K562 treated with DMSO at 1 percent for 4 hours (cell line): Measurements from ENCODE around the gene SPCS3. TPM values are rescaled to one million over a fixed set of nuclear protein-coding genes. Genes with fewer than 3 reads are reported as not detected.

Experiments
- total RNA-seq: library from RNA; unstranded; fragments of 300-600 nt; gene quantifications from 2 replicates; pipeline ENCODE4 v1.2.3, GENCODE V29; 2022; ENCODE audit not compliant: insufficient read depth

SPCS3 gene
- 64.6 and 69.8 TPM in 2 replicates for total RNA-seq

DNA sequence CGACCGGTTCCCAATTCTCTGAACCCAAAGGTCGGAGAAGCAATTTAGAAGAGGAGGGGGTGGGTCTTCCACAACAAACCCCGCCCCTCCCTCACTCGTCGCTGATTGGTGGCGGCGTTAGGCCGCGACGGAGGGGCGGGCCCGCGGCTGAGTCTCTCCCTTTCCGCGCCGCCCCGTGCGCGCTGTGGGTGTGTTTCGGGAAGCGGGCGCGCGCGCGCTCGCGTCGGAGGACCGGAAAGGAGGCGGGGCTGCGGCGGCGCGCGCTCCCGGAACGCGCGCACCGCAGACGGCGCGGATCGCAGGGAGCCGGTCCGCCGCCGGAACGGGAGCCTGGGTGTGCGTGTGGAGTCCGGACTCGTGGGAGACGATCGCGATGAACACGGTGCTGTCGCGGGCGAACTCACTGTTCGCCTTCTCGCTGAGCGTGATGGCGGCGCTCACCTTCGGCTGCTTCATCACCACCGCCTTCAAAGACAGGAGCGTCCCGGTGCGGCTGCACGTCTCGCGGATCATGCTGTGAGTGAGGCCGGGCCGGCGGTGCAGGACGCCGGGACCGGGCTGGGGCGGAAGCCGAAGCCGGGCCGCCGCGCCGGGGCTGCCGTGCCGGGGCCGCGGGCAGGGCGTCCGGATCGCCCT lies at the start of gene SPCS3:
Gene SPCS3 (plus strand): TSS at position 263 of the 636 bp plus-strand sequence. CDS start 111 bp downstream, at position 374.

Other genes starting within 250 kb of the SPCS3 start
- gene SPATA4, start 124.4 kb upstream of the SPCS3 start, total RNA-seq, result not detected in 2 replicates
- gene ASB5, start 50.7 kb upstream of the SPCS3 start, total RNA-seq, result not detected in 2 replicates